NCI-H1105 treated with DMSO at 0.1 percent for 48 hours (cell line): ENCODE measurements around the gene CD14.
"Not testable (repeated sequence)": the region's sequence is repeated elsewhere in the genome, so short reads cannot be mapped to it uniquely, and the experiment has no call there.

ENCODE experiments used
- DNase-seq: peaks from one replicate; lab custom pipeline; 2025; lab: John Stamatoyannopoulos, UW

The CD14 gene

DNA sequence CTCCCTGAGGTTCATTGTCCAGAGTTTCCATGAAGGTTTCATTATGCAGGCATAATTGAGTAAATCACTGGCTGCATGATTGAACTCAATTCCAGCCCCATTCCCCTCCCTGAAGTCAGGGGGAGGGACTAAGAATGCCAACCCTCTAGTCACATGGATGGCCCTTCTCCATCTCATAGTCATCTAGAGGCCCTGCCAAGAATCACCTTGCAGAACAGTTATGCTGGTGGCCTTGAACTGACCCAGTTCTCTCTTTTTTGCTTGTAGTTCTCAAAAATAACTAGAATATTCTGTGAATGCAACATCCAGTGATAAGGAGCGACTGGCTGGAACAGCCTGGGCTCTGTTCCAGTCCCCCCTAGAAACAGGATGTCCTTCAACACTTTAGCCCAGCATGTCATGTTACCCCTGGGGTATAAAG lies 36.6 kb downstream of the CD14 start:
- no peak for DNase-seq

DNA sequence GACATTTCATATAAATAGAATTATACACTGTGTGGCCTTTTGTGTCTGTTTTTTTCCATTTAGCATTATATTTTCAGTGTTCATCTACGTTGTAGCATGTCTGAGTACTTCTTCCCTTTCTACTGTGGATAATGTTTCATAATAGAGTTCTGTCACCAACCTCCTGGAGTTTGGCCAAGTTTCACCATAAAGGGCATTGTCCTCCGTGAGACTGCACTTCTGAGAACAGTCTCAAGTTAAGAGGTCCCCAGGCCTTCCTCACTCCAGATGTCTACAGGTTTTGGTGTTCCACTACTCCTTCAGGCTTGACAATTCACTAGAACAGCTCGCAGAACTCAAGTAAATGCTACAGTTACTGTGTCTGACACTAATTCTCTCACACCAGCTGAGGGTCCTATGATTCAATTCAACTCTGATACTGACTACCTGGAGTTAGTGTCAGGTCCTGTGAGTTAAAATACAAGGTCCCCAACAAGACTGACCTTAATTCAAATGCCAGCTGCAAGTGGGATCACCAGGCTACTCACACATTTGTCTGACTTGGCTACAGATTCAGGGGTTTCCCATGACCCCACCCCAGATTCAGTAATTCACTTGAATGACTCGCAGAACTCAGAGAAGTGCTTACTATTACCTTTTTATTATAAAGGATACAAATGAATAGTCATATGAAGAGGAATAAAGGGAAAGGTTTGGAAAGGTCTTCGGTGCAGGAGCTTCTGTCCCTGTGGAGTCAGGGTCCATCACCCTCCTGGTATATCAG lies 37.3 kb downstream of the CD14 start:
- DNase-seq: no peak

DNA sequence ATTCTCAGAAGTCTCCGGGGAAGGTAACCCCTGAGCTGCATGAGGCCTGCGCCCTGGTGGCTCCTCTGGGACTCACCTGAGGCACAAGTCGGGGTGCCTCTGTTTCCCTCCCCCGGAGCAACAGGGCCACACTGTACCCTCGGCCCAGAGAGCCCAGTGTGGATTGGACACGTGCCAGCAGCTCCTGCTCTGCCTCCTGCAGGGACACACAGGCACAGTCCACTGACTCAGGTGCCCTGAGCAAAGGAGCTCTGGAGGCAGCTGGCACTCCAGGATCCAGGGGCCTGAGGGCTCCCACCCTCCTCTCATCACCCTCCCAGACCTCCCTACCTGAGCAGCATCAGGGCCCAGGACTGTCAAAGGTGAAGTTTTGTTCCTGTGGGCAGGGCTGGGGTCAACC lies 38.8 kb downstream of the CD14 start:
- no peak for DNase-seq

DNA sequence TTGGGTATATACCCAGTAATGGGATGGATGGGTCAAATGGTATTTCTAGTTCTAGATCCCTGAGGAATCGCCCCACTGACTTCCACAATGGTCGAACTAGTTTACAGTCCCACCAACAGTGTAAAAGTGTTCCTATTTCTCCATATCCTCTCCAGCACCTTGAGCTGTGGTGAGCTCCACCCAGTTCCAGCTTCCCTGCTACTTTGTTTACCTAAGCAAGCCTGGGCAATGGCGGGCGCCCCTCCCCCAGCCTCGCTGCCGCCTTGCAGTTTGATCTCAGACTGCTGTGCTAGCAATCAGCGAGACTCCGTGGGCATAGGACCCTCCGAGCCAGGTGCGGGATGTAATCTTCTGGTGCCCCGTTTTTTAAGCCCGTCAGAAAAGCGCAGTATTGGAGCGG lies 39.9 kb downstream of the CD14 start:
- not testable (repeated sequence) for DNase-seq

DNA sequence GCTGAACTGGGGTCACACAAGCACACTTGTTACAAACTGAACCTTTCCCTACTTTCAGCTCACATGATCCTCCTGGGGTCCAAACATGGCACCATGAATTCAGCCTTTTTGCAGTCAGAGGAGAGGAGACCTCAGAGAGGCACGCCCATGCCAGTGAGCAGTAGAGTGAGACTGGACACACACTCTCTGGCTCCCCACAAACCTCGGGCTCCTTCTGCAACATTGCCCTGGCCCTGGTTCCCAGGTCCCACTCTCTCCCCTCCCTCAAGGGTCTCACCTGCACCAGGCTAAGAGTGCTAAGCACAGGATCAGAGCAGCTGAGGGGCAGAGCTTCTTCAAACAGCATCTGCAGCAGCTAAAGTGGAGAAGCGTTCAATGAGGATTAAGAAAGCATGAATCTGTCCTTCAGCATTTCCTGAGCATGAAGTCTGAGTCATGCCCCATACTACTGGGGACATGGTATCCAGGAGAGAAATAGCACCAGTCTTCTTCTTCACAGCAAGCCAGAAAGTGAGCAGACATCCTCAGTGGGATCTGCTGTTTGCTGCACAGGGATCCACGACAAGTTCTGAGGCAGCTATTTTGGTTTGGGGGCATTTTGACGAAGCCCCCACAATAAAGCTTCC lies 41.1 kb downstream of the CD14 start:
- DNase-seq: no peak

DNA sequence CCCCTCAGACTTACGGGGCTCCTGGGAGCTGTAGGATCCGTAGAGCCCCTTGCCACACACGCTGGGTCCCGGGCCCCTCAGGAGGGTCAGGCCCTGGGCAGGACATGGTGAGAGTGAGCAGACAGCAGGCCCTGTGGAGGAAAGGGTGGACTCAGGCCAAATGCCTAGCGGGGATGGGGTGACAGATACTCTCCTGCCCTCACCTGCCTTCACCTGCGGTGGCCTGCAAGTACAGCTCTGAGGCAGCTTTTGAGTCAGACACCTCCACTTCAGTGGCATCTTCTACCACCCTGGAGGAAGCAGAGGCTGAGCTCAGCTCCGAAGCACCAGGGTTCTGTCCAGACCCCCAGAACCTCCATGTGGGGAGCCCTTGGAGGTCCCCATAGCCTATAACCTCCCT lies 42.1 kb downstream of the CD14 start:
- no peak for DNase-seq

DNA sequence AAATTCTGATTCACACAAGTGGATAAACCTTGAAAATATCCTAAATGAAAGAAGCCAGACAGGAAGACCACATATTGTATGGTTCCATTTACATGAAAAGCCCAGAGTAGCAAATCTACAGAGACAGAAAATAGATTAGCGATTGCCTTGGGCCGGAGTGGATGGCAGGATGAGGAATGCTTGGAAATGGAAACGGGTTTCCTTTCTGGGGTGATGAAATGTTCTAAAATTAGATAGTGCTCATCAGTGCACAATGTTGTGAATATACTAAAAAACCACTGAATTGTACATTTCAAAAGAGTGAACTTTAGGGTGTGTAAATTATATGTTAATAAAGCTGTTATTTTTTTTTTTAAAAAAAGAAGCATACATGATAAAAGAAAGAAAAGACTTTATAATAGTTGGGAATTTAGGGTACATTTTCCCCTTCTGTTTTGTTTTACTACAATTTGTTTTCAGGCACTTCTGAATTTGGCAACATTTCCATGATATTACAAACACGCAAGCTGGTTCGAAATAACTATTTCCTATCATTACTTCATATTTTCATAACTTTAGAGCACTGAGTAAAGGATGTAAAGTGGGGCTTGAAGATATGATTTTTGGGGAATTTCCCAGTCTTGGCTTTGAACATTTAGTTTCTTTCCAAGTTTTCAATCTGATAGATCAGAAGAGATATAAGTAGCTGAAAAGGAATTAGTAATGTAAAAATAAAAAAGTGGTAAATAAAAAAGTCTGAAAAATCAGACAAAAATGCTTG lies 44.5 kb downstream of the CD14 start:
- DNase-seq: no peak

DNA sequence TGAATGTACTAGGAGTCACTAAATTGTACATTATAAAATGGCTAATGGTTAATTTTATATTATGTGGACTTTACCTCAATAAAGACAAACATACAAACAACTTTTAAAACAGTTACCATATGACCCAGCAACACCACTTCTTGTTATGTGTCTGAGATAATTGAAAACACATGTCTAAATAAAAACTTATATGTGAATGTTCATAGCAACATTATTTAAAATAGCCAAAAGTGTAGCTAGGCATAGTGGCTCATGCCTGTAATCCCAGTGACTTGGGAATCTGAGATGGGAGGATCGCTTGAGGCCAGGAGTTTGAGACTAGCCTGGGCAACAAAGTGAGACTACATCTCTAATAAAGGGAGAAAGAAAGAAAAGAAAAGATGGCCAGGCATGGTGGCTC lies 45.5 kb downstream of the CD14 start:
- no peak for DNase-seq
